ENCODE results near the gene ST3GAL6.

The ST3GAL6 gene

GRCh38 chr3:98763076-98763475 is at the start of gene ST3GAL6:
ST3GAL6 (plus strand) TSS chr3:98763340; CDS start chr3:98768441, 5,101 bp downstream.
- no peak for DNase-seq

- DNase-seq: no peak
Measured at GRCh38 chr3:98713984-98714383, 49.2 kb upstream of the ST3GAL6 start.

- no peak for DNase-seq
Measured at GRCh38 chr3:98717584-98717983, 45.6 kb upstream of the ST3GAL6 start.

- DNase-seq: no peak
Measured at GRCh38 chr3:98718730-98719129, 44.4 kb upstream of the ST3GAL6 start.

- DNase-seq: no peak
Measured at GRCh38 chr3:98721776-98722175, 41.4 kb upstream of the ST3GAL6 start.

GRCh38 chr3:98722389-98722788 is 40.8 kb upstream of the ST3GAL6 start:
- no peak for DNase-seq

GRCh38 chr3:98725352-98725751 is 37.8 kb upstream of the ST3GAL6 start:
- no peak for DNase-seq

- DNase-seq: no peak
Measured at GRCh38 chr3:98726084-98726483, 37.1 kb upstream of the ST3GAL6 start.

GRCh38 chr3:98727638-98728037 is 35.5 kb upstream of the ST3GAL6 start:
- DNase-seq: no peak

- no peak for DNase-seq
Measured at GRCh38 chr3:98728672-98729071, 34.5 kb upstream of the ST3GAL6 start.

GRCh38 chr3:98730338-98730737 is 32.8 kb upstream of the ST3GAL6 start:
- no peak for DNase-seq

- no peak for DNase-seq
Measured at GRCh38 chr3:98730886-98731537, 32.1 kb upstream of the ST3GAL6 start.

GRCh38 chr3:98731720-98732285 is 31.3 kb upstream of the ST3GAL6 start:
- no peak for DNase-seq

- no peak for DNase-seq
Measured at GRCh38 chr3:98732286-98733052, 30.7 kb upstream of the ST3GAL6 start.

- no peak for DNase-seq
Measured at GRCh38 chr3:98733053-98733811, 29.9 kb upstream of the ST3GAL6 start.

- DNase-seq: no peak
Measured at GRCh38 chr3:98733812-98734281, 29.3 kb upstream of the ST3GAL6 start.

GRCh38 chr3:98734306-98734705 is 28.8 kb upstream of the ST3GAL6 start:
- no peak for DNase-seq

- no peak for DNase-seq
Measured at GRCh38 chr3:98734735-98735134, 28.4 kb upstream of the ST3GAL6 start.

GRCh38 chr3:98735296-98735695 is 27.8 kb upstream of the ST3GAL6 start:
- DNase-seq: no peak

GRCh38 chr3:98735761-98736269 is 27.3 kb upstream of the ST3GAL6 start:
- DNase-seq: no peak

- no peak for DNase-seq
Measured at GRCh38 chr3:98737301-98737700, 25.8 kb upstream of the ST3GAL6 start.

GRCh38 chr3:98739266-98739665 is 23.9 kb upstream of the ST3GAL6 start:
- DNase-seq: no peak

GRCh38 chr3:98740324-98740723 is 22.8 kb upstream of the ST3GAL6 start:
- no peak for DNase-seq
